IPS-18c (cell line): Measurements from ENCODE around the gene GALNS.
"Not testable (repeated sequence)": the region's sequence is repeated elsewhere in the genome, so short reads cannot be mapped to it uniquely, and the experiment has no call there.

Source experiments
- H3K4me3 ChIP-seq: 2 replicates; pipeline ENCODE4 v1.7.0; 2013; ENCODE audit warnings: low read depth, mild to moderate bottlenecking, low read length, moderate library complexity; ENCODE audit not compliant: insufficient read depth
- H3K9me3 ChIP-seq: one replicate; pipeline ENCODE4 v1.6.1; 2013; ENCODE audit warnings: mild to moderate bottlenecking, low read length, moderate library complexity; ENCODE audit not compliant: control insufficient read depth, insufficient read depth

GALNS gene

DNA sequence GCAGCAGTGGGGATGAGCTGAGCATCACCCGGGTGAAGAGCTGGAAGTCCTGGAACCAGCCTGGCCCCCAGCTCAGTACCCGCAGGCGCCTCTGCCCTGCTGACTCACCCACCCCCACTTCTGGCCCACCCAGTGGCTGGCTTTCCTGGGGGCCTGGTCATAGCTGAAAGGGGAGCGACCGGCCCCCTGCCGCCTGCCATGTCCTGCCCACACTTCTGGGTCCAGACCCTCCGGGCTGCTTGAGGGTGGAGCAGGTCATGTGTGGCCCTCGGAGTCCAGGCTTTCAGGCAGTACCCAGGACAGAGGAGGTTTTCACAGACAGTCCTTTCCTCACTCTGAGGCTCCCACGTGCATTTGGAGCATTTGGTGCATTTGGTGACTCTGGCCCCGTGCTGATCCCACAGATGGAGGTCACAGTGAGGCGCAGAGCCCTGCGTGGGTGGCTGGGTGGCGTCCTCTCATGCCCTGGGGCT lies 64.6 kb downstream of the GALNS start:
- Histone ChIP-seq H3K9me3 (no peaks in the 10 kb centered on the region), H3K4me3 (no peak overlapping the region)

DNA sequence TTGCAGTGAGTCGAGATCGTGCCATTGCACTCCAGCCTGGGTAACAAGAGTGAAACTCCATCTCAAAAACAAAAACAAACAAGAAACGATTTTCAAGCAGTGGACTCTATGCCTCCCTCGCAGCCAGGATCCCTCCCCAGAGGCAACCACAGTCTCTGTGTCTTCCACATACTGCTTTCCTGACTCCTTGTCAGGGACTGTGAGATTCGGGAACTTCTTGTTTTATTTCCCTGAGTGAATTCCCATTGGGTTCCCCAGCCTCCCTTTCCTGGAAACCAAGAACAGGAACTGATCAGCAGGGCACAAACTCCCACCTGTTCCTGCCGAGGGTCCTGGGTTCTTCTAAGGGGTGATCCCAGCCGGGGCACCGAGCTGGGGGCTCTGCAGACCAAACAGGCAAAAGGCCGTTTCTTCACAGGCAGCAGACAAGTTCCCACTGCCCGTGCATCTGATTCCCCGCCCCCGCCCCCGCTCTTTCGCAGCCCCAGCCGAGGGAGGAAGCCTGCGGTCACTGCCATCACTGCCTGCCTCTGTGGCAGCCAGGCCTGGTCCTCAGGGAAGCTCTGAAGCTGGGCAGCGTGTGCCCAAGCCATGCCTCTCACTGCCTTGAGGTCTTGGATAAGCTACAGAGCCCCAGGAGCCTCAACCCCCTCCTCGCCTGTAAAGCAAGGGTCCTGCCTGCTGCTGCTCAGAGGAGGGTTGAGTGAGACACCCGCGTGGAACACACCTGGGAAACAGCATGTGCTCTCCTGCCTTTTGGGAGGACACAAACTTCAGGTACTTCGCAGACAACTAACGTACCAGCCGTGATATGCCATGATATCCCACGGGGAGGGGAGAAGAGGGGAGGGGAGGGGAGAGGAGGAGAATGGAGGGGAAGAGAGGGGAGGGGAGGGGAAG lies 66.2 kb downstream of the GALNS start:
- no peak overlapping the region for H3K4me3 ChIP-seq
- no peaks in the 10 kb centered on the region for H3K9me3 ChIP-seq

DNA sequence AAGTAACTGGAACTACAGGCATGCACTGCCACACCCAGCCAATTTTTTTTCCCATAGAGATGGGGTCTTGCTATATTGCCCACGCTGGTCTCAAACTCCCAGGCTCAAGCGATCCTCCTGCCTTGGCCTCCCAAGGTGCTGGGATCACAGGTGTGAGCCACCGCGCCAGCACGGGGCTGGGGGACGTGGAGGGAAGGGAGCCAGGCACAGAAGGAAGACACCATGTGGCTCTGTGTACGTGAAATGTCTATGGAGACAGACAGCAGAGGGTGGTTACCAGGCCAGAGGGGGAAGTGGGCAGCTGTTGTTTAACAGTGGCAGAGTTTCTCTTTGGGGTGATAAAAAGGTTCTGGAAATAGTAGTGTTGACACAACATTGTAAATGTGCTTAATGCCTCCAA lies 67.2 kb downstream of the GALNS start:
- Histone ChIP-seq H3K9me3 (no peaks in the 10 kb centered on the region), H3K4me3 (no peak overlapping the region)

DNA sequence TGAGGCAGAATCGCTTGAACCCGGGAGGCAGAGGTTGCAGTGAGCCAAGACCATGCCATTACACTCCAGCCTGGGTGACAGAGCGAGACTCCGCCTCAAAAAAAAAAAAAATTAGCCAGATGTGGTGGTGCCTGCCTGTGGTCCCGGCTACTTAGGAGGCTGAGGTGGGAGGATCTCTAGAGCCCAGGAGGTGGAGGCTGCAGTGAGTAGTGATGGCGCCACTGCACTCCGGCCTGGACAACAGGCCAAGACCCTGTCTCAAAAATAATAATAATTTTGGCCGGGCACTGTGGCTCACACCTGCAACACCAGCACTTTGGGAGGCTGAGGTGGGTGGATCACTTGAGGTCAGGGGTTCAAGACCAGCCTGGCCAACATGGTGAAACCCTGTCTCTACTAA lies 68.0 kb downstream of the GALNS start:
- H3K4me3 ChIP-seq, H3K9me3 ChIP-seq: not testable (repeated sequence)

DNA sequence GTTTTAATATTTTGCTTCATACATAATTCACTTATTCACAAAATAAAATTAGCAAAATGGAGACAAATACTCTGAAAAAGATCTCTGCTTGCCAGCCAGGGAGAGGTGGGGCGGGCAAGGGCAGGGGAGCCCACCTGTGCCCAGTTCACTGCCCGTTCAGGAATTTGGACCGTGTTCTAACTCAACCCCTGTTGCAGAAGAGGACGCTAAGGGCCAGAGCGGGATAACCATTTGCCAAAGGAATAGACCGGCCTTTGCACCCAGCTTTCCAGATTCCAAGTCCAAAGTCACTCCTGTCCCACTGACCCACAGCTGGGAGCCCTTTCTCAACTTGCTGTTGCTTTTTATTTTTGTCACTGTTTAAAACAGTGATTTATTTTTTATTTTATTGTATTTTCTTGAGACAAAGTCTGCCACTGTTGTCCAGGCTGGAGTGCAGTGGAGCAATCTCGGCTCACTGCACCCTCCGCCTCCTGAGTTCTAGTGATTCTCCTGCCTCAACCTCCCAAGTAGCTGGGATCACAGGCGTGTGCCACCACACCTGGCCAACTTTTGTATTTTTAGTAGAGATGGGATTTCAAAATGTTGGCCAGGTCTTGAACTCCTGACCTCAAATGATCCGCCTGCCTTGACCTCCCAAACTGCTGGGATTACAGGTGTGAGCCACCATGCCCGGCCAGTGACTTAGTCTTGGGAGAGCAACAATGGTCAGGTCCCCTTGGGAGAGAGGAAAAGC lies 69.0 kb downstream of the GALNS start:
- H3K4me3 ChIP-seq = no peak overlapping the region
- H3K9me3 ChIP-seq = no peaks in the 10 kb centered on the region

DNA sequence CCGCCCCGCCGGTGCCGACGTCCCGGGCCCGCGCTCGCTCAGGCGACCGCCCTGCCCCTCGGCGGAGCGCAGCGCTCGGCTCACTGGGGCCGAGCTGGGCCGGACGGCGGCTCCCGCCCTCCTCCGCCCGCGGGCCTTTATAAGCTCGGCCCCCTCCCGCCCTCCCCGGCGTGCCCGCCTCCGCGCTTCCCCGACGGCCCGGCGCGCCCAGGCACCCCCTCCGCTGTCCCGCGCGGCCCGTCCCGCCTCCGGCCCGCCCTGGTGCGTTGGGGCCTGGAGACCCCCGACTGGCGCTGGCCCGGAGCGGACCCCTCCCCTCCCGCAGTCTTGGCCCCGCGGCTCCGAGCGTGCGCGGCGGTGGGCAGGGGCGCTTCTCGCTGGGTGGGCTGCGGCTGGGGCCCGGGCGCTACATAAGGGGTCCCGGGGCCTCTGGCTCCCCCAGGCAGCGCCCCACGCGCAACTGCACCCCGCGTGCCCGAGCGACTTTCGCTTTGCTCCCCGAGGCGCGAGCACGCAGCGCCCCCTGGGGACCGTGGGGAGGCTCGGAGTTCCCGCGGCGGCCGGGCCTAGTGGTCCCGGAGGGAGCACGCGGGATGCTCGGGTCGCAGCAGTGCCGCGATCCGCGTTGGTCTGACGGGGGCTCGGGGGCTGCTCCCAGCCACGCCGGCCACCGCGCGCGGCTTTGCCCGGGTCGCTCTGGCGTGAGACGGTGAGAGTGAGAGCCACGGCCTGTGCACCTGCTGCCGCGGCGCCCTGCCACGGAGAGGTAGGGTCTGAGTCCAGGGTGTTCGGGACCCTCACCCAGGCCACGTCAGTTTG lies 71.4 kb downstream of the GALNS start, which contains the start of gene PIEZO1:
TSS of gene PIEZO1 (minus strand) at position 115 of the 819 bp plus-strand sequence. CDS start 256 bp downstream, outside the sequence.
- no peaks in the 10 kb centered on the region for H3K9me3 ChIP-seq

DNA sequence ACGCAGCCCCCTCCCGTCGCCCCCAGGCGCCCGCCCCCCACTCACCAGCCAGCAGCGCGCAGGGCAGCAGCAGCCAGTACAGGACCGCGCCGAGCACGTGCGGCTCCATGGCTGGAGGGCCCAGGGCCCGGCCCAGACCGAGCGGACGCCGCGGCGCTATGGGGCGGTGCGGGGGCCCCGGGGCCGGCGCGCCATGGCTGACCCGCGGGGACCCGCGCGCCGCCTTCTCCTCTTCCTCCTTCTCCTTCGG lies 72.0 kb downstream of the GALNS start:
- Histone ChIP-seq H3K9me3 (no peaks in the 10 kb centered on the region), H3K4me3 (peak overlapping the region; percentile 47)

More for the DNA sequence above, 71.4 kb downstream of the GALNS start, which contains the start of gene PIEZO1:
- peak within 1 kb of the TSS; percentile 47 for H3K4me3 ChIP-seq

DNA sequence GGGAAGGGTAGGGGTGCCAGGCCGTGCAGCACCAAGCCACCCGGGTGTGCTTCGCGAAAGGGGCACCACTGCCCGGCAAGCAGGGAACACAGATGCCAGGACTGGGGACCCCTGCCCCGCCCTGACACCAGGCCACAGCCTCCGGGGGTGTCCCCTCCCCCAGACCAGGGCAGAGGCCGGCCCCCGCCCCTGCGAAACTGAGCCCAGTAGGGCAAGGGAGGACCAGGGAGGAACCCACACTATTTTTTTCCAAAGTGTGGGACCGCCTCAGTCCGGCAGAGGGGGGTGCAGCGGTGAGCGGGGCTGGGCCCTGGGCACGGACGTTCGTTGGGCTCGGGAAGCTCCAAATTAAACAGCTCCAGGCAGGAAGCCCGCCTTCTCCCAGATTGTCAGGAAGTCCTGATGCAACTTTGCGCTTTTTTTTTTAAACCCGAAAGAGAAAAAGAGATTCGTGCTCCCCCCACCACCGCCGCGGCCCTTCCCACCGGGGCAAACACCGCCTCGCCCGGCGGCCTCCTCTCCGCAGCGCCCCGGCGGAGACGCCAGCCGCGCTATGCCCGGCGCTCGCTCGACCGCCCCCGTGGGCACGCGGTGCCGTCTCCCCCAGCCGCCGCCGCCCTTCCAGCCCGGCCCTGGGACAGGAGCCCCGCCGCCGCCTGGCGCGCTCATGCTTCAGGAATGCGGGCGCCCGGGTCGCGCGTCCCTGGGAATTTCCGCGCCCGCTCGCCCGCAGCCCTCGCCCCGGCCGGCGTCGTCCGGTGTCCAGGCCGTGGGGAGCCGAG lies 72.5 kb downstream of the GALNS start:
- Histone ChIP-seq H3K4me3 (peak overlapping the region; percentile 47), H3K9me3 (no peaks in the 10 kb centered on the region)

DNA sequence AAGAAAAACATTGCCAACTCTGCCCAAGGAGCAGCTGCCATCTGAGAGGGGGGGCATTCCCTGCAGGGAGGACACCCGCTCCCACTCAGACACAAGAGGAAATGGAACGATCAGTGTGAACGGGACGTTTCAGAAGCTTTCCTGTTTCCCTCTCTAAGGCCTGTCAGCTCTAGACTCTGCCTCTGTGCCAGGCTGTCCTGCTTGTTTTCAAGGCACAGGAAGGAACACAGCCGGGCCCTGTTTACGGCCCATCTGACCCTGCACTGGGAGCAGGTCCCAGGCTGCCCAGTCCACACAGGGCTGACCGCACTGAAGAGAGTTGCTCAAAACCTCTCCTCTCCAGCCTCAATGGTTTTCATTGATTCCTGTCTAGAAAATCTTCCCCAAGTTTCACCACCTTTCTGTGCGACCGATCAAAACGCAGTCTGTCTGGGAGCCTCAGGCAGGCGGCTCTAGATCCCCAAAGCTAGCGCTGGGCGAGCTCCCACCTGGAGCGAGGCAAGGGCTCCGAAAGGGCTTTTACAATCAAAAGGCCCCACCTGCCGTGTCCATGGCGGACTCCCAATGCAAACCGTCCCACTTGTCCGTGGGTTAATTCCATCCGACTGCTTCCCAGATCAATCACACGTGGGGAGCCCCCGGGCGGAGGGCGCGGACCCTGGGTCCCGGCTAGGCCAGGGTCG lies 73.2 kb downstream of the GALNS start:
- peak overlapping the region; percentile 47 for H3K4me3 ChIP-seq

DNA sequence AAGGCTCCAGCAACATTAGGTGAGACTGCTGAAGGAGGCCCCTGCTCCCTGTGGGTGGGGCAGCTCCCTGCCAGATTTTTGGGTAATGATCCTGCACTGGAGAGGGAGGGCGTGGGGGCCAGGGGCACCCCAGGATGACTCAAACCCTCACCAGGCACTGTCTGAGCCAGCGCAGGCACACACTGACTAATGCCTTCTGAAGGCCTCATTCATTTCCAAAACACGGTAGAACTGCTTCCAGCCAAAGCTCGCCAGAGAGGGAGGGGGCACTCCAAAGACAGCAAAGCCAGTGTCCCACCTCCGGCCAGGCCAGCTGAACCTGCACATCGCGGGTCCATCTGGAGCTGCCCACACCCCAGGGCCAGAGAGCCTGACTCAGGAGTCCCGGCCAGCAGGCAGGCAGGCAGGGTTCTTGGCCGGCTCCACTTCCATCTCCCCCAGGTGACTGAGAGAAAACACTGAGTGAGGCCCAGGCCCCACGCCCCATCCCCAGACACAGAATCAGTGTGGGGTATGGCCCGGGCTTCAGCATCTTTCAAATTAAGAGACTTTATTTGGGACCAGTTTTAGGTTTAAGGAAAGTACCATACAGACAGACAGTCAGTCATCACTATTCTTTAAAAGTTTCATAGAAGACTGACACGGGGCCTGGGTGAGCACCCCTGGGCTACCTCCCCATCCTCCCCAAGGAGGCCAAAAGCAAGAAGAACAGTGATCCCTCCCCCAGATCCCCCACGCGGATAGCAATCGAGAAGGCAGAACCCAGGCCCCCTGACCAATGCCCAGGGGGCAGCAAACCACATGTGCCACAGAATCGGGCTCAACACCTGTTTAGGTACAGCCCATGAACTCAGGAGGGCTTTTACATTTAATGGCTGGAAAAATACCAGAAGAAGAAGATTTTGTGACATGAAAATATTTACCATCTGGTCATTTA lies 74.0 kb downstream of the GALNS start:
- Histone ChIP-seq H3K4me3 (no peak overlapping the region), H3K9me3 (no peaks in the 10 kb centered on the region)

More for the DNA sequence above, 73.2 kb downstream of the GALNS start:
- no peaks in the 10 kb centered on the region for H3K9me3 ChIP-seq

DNA sequence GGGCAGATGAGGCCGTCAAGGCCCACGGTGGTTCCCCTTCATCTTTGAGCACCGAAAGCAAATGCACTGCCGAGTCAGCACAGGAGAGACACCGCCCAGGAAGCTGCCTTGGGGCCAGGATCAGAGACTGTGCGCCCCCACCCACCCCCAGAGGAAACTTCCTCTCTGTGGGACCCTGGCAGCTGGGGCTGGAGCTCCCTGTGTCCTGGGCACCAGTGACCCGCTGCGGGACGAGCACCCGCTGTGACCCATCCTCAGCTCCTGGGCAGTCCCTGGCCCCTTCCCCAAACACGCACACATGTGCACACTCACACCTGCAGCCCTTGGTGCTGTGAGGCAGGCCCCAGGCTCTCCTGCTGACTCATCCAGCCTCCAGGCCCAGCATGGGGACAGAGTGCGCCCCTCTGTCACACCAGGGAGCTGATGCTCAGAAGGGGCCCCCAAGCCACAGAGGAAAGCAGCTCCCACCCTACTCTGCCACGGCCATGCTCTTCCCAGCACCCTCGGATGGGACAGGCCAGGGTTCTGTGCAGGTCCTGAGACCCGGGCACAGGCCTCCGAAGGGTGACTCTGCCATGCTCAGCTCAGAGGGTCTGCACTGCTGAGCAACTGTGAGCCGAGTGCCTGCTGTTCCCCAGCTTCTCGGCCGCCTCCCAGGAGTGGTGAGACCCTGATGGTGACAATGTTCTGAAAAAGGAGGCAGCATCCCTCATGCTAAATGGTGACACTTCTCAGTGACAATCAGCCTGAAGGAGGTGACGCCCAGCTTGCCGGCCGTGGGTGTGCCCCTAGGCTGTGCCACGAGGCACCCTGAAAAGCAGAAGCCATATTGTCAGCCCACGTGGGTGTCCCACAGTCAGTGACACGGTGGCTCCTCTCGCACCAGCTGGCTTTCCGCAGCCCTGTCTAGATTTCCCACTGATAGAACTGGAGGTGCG lies 75.3 kb downstream of the GALNS start:
- no peak overlapping the region for H3K4me3 ChIP-seq
- H3K9me3 ChIP-seq = no peaks in the 10 kb centered on the region

DNA sequence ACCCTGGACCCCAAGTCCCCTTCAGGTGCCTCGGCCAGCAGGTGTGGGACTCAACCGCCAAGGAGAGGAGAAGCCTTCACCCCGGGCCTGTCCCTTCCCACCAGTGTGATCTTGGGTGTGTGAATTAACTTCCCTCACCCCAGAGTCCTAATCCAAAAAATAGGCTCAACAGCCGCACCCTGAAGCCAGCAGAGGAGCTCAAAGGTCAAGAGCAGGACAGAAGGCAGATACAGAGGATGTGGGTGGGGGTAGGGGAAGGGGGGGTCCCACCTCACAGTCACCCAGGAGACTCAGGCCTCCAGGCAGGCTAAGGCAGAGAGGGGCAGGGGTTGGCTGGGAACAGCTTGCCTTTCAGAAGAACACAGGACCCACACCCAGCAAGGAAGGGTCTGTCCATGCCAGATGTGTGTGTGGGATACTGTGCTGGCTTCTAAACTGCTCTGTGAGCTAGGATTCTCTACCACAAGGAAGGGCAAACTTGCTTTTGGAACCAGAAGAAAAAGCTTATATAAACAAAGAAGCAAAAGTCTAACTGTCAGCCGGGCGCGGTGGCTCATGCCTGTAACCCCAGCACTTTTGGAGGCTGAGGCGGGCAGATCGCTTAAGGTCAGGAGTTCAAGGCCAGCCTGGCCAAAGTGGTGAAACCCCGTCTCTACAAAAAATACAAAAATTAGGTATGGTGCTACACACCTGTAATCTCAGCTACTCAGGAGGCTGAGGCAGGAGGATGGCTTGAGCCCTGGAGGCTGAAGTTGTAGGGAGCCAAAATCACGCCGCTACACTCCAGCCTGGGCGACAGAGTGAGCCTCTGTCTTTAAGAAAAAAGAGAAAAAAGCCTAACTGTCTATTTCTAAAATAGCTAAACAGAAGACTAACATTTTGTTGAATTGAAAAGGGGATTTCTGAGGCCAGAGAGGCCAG lies 76.3 kb downstream of the GALNS start:
- Histone ChIP-seq H3K9me3 (no peaks in the 10 kb centered on the region), H3K4me3 (no peak overlapping the region)

DNA sequence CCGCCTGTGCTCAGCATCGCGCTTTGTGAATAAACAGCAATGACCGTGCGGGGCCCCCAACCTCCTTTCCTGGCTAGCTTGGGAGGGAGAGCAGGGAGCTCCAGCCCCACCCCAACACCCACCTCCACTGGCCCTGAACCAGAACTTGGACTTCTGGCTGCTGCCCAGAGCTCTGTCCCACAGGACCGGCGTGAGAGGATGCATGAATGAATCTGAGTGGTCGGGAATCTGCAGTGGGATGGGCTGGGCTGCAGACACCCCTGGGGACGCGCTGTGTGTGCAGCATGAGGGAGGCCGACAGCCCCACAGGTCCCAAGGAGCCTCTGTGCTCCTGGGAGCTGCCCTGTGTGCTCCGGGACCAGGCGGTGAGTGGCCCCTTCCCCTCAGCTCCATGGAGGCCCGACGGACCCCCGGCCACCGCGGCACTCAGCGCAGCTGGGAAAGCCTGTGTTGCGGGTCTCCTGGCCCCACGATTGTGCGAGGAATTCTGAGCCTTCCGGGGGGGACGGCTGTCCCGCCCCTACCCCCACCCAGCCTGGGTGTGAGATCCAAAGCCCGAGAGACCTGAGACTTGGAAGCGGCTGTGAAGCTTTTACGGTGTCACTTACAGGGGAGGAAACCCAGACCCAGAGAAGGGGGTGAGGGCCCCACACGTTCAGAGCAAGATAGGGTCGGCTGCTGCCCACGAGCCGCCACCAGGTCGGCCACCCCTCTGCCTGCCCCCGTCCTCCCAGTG lies 77.2 kb downstream of the GALNS start:
- Histone ChIP-seq H3K9me3 (no peaks in the 10 kb centered on the region), H3K4me3 (no peak overlapping the region)
